KMS-11 (cell line): Measurements from ENCODE around the gene IQCM.
"Not testable (repeated sequence)": the region's sequence is repeated elsewhere in the genome, so short reads cannot be mapped to it uniquely, and the experiment has no call there.

ENCODE experiments used
- H2AFZ ChIP-seq: fragments of 200-600 bp; sonication (generic); 2 replicates; pipeline ENCODE4 v1.6.1; 2016; ENCODE audit warnings: antibody characterized with exemption, mixed run types, low read depth
- H3K27ac ChIP-seq: fragments of 200-600 bp; sonication (generic); 2 replicates; pipeline ENCODE4 v1.6.1; 2016; ENCODE audit warnings: mild to moderate bottlenecking, mixed run types
- H3K27me3 ChIP-seq: fragments of 200-600 bp; sonication (generic); 2 replicates; pipeline ENCODE4 v1.6.1; 2017; ENCODE audit warnings: mild to moderate bottlenecking, low read depth, mixed run types, moderate library complexity; ENCODE audit not compliant: insufficient read depth
- H3K36me3 ChIP-seq: fragments of 200-600 bp; sonication (generic); 2 replicates; pipeline ENCODE4 v1.6.1; 2017; ENCODE audit warnings: mild to moderate bottlenecking, mixed run types; ENCODE audit not compliant: insufficient read depth
- H3K4me1 ChIP-seq: fragments of 200-600 bp; sonication (generic); 2 replicates; pipeline ENCODE4 v1.6.1; 2016; ENCODE audit warnings: mild to moderate bottlenecking, low read depth, mixed run types; ENCODE audit not compliant: poor library complexity, severe bottlenecking
- H3K4me2 ChIP-seq: fragments of 200-600 bp; sonication (generic); 2 replicates; pipeline ENCODE4 v1.7.0; 2016; ENCODE audit warnings: mild to moderate bottlenecking, mixed run types
- H3K4me3 ChIP-seq: fragments of 200-600 bp; sonication (generic); IDR thresholded peaks from 2 replicates; pipeline ENCODE4 v1.6.1; 2017; ENCODE audit warnings: low read depth, low read length, mixed read lengths; ENCODE audit not compliant: insufficient read depth
- H3K79me2 ChIP-seq: fragments of 200-600 bp; sonication (generic); 2 replicates; pipeline ENCODE4 v1.6.1; 2016; ENCODE audit warnings: low read depth, mixed run types; ENCODE audit not compliant: insufficient read depth
- H3K9ac ChIP-seq: fragments of 200-600 bp; sonication (generic); 2 replicates; pipeline ENCODE4 v1.6.1; 2016; ENCODE audit warnings: mild to moderate bottlenecking, mixed run types
- H4K20me1 ChIP-seq: fragments of 200-600 bp; sonication (generic); 2 replicates; pipeline ENCODE4 v1.6.1; 2016; ENCODE audit warnings: mild to moderate bottlenecking, mixed run types; ENCODE audit not compliant: insufficient read depth
- CTCF ChIP-seq: fragments of 200-600 bp; sonication (generic); conservative IDR thresholded peaks from 2 replicates; pipeline ENCODE4 v1.6.1; 2017; ENCODE audit warnings: low read depth, mild to moderate bottlenecking, antibody characterized with exemption, low read length, moderate library complexity, mixed read lengths

The IQCM gene

DNA sequence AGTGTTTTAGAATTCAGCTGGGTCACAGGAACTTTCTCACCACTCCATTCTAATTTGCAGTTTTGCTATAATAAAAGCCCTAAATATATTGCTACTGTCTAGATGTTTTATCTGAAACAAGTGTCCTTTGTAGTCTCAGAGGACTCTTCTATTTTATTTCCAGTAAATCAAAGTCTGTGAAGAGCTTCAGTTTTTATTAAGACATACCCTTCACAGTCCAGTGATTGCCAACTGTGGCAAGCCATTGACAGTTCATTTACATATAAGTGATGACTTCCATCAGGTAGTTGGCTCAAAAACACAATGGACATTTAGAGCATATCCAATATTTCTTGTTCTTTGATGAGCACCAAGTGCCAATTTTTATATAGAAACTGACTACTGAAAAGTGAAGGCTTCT lies 466.1 kb downstream of the IQCM start:
- Histone ChIP-seq H4K20me1 (no peaks in the 10 kb centered on the region), H3K4me2 (no peak overlapping the region), H3K4me1 (no peaks in the 10 kb centered on the region), H3K27ac (no peak overlapping the region), H3K4me3 (no peak overlapping the region), H3K9ac (no peak overlapping the region), H3K79me2 (no peaks in the 10 kb centered on the region), H3K27me3 (no peaks in the 10 kb centered on the region), H2AFZ (no peak overlapping the region), H3K36me3 (no peaks in the 10 kb centered on the region)
- no peak for TF ChIP-seq CTCF

GRCh38 chr4:149347139-149347538 lies 468.5 kb downstream of the IQCM start:
- Histone ChIP-seq H3K79me2 (no peaks in the 10 kb centered on the region), H3K4me3 (no peak overlapping the region), H3K27ac (no peak overlapping the region), H3K4me2 (no peak overlapping the region), H3K27me3 (no peaks in the 10 kb centered on the region), H3K9ac (no peak overlapping the region), H4K20me1 (no peaks in the 10 kb centered on the region), H3K4me1 (no peaks in the 10 kb centered on the region), H2AFZ (no peak overlapping the region), H3K36me3 (no peaks in the 10 kb centered on the region)
- no peak for TF ChIP-seq CTCF

DNA sequence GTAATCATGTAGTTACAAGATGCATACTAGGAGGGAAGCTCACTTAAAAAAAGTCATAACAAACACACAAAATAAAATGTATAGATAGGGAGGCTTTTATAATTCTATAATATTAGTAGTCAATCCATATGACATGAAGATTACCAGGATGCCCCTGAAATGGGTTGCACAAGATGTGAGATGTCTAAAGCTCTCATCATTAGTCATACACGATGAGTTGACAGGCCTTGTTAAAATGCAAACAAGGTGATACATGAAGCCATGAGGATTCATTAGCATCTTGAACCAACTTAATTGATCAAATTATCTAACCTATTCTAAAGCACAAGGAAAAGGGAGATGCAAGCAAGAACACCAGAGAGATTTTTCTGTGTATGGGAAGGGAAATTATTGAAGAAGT lies 470.2 kb downstream of the IQCM start:
- TF ChIP-seq CTCF = no peak
- H3K27me3 ChIP-seq = no peaks in the 10 kb centered on the region
- no peaks in the 10 kb centered on the region for H3K36me3 ChIP-seq
- H3K79me2 ChIP-seq = no peaks in the 10 kb centered on the region
- no peak overlapping the region for H3K9ac ChIP-seq
- no peak overlapping the region for H2AFZ ChIP-seq
- no peaks in the 10 kb centered on the region for H4K20me1 ChIP-seq
- no peak overlapping the region for H3K4me3 ChIP-seq
- no peak overlapping the region for H3K4me2 ChIP-seq
- H3K27ac ChIP-seq = no peak overlapping the region
- H3K4me1 ChIP-seq = no peaks in the 10 kb centered on the region

GRCh38 chr4:149344436-149344835 lies 471.2 kb downstream of the IQCM start:
- Histone ChIP-seq H3K9ac (no peak overlapping the region), H3K36me3 (no peaks in the 10 kb centered on the region), H2AFZ (no peak overlapping the region), H3K27ac (no peak overlapping the region), H3K27me3 (no peaks in the 10 kb centered on the region), H3K4me3 (no peak overlapping the region), H3K79me2 (no peaks in the 10 kb centered on the region), H3K4me1 (no peaks in the 10 kb centered on the region), H3K4me2 (no peak overlapping the region), H4K20me1 (no peaks in the 10 kb centered on the region)
- no peak for TF ChIP-seq CTCF

GRCh38 chr4:149343614-149344013 lies 472.0 kb downstream of the IQCM start:
- Histone ChIP-seq H3K4me1 (no peaks in the 10 kb centered on the region), H3K27me3 (no peaks in the 10 kb centered on the region), H3K9ac (no peak overlapping the region), H4K20me1 (no peaks in the 10 kb centered on the region), H3K79me2 (no peaks in the 10 kb centered on the region), H3K36me3 (no peaks in the 10 kb centered on the region), H3K4me2 (no peak overlapping the region), H3K27ac (no peak overlapping the region), H3K4me3 (no peak overlapping the region), H2AFZ (no peak overlapping the region)
- TF ChIP-seq CTCF = no peak

GRCh38 chr4:149341117-149341516 lies 474.5 kb downstream of the IQCM start:
- H3K27me3 ChIP-seq, H3K9ac ChIP-seq, H2AFZ ChIP-seq, H3K4me1 ChIP-seq, H3K79me2 ChIP-seq, H4K20me1 ChIP-seq, H3K27ac ChIP-seq, H3K4me2 ChIP-seq, H3K4me3 ChIP-seq, H3K36me3 ChIP-seq: not testable (repeated sequence)
